Activated T-cell treated with anti-CD3 and anti-CD28 coated beads for 48 hours (primary cell): ENCODE data around the gene EFCAB9.
"Not testable (repeated sequence)": the region's sequence is repeated elsewhere in the genome, so short reads cannot be mapped to it uniquely, and the experiment has no call there.

ENCODE experiments used
- DNase-seq: peaks from one replicate; pipeline ENCODE4 v3.0.0-alpha.2; 2020; ENCODE audit warnings: low read depth

Gene EFCAB9

DNA sequence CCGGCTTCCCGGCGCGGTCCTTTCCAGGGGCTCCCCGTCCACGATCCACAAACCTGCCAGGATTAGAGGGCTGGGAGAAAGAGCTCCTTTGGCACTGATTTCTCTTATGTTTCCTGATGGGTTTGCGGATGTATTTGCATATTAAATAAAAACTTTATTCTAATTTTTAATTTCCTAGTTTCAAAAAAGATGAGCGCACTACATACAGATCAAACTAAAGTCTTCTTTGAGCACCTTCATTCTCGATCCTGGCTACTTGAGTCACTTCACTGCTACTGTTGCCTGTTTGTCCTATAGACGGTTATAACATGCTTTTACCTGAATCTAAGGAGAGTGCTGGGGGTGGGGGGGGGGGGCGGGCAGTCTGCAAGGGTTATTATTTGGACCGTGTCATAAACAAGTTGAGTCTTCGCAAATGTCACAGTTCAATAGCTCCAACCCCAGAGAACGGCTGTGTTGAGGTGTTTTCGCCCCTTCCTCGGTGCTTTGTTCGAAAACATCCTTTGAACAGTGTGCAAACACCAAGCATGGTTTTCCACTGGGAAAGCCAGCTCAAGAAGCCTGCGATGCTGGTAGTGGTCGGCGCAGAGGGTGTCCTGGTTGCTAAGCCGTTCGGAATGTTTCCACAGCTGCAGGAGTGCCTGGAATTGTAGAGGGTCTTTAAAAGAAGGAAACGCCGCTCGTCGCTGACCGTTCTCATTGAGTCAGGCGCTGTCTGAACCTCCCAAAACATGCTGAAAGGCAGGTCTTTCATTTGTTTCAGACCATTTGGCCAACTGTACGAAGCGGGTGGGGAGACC lies 4.9 kb upstream of the EFCAB9 start:
- DNase-seq: no peak

DNA sequence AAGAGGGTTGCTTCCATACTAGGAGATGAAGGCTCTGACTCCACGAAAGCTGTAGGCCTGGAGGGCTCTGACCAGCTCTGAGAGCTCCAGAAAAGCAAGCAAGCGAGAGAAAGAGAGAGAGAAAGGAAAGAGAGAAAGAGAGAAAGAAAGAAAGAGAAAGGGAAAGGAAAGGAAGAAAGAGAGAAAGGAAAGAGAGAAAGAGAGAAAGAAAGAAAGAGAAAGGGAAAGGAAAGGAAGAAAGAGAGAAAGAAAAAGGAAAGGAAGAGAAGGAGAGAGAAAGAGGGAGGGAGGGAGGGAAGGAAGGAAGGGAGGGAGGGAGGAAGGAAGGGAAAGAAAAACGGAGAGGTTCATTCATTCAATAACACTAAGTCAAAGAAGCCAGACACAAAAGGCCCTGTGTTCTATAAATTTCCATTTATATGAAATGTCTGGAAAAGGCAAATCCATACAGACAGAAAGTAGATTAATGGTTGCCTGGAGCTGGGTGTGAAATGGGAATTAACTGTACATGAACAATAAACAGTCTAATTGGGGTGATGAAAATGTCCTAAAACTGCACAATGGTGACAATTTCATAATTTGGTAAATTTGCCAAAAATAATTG lies 4.2 kb upstream of the EFCAB9 start:
- DNase-seq: no peak

DNA sequence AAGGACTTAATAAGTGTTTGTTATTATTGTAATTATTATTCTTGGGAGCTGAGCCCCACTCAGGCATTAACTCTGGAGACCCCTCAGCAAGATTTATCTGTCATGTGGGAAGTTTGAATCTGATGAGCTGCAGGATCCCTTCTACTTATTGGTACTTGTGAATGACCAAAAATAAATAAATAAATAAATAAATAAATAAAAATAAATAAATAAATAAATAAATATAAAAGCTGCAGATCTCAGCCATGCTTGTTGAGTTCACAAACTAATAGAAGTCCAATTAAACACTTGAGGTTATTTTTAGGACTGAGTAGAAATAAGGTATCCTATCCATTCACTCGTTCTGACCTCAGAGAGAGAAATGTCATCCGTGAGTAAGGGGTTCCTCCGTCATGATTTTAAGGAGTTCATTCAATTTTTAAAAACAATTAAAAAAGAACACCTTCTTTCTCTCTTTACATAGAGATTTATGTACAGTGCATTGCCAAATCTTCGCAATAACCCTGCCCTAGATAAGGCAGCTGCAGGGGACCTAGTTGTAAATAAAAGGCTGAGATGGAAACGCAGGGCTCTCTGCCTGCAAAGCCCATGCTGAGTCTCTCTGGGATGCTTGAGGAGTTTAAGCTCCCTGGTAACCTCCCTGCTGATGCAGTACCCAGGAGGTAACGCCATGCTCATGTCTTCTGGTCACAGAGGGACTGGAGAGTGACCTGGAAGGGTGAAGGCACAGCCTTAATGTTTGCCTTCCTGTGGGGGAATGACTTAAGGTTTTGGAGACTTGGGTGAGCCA lies 1.2 kb downstream of the EFCAB9 start:
- DNase-seq: no peak

DNA sequence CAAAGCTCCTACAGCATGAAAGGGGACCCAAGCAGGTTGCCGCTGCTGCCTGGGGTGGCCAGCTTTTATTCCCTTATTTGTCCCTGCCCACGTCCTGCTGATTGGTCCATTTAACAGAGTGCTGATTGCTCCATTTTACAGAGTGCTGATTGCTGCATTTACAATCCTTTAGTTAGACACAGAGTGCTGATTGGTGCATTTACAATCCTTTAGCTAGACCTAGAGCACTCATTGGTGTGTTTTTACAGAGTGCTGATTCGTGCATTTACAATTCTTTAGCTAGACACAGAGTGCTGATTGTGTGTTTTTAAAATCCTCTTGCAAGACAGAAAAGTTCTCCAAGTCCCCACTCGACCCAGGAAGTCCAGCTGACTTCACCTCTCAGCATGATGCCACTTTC lies 3.8 kb downstream of the EFCAB9 start:
- DNase-seq: not testable (repeated sequence)

DNA sequence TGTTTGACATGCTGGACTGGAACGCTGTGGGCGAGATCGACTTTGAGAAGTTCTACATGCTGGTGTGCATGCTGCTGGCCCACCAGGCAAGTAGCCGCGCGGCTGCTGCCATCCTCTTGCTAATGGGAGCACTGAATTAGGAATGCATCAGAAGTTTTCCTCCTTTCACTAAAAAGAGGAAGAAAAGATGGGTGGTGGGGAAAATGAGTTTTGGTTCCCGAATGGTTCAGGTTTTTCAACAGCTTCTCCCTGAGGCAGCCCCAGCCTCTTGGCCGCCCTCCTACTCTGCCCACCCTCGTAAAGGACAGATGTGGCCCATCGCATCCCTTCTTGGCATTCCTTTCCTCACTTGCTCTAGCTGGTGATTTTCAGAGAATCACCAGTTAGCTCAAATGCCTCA lies 5.5 kb downstream of the EFCAB9 start:
- DNase-seq: no peak

- no peak for DNase-seq
Measured at GRCh38 chr5:172200476-172200875, 6.5 kb downstream of the EFCAB9 start.

GRCh38 chr5:172205984-172206383 lies 12.0 kb downstream of the EFCAB9 start:
- not testable (repeated sequence) for DNase-seq

DNA sequence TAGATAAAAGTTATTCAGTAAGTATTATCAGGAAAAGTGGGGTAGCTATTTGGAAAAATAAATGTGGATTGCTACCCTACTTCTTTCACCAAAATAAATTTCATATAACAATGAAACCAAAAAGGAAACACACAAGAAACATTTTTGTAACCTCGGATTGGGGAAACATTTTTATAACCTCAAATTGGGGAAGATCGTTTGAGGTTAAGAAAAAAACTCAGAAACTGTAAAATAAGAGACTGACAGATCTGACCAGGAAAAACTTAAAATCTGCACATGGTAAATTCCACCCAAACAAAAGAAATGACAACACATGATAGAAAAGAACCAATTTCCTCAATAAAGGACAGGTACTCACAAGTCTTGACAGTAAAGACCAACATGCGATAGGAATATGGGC lies 13.5 kb downstream of the EFCAB9 start:
- DNase-seq: no peak

GRCh38 chr5:172209714-172210113 lies 15.7 kb downstream of the EFCAB9 start:
- DNase-seq: no peak

DNA sequence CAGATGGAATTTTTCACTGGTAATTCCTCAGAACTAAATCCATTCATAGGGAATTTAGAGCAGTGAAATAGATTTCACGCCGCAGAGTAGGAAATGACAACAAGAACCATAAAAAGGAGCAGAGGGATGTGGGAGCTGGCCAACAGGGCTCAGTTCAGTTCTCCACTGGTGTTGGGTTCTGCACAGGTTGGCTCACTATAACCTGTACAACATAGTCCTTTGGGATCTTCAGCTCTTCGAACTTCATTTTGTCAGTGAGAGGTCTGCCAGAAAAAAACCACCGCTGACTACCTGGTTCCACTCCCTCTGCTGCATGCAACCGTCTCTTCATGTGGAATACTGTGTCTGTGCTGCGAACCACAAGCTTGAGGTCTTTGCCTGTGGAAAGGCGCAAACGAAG lies 17.7 kb downstream of the EFCAB9 start:
- DNase-seq: no peak

- no peak for DNase-seq
Measured at GRCh38 chr5:172213126-172213525, 19.2 kb downstream of the EFCAB9 start.

GRCh38 chr5:172216345-172216744 lies 22.4 kb downstream of the EFCAB9 start:
- DNase-seq: no peak

GRCh38 chr5:172219296-172219695 lies 25.3 kb downstream of the EFCAB9 start:
- DNase-seq: no peak

GRCh38 chr5:172223901-172224873 lies 30.2 kb downstream of the EFCAB9 start:
- DNase-seq: peak; percentile 61

GRCh38 chr5:172224996-172225395 lies 31.0 kb downstream of the EFCAB9 start:
- no peak for DNase-seq

DNA sequence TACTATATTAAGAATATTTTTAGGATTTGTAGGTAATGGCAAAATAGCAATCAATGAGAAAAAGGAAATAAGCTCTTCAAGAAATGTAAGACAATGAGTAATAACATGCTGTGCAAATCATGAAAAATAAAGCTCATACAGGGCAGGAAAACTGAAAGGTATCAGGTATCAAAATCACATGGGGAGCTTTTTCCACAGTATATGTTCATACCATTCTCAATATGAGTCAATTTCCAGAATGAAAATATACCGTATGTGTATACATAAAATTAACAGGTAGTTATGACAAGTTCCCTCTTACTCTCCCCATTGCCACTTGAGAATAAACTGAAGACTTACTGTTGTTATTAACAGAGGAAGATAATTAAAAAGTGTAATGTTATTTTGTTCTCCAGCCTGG lies 35.9 kb downstream of the EFCAB9 start:
- DNase-seq: no peak

DNA sequence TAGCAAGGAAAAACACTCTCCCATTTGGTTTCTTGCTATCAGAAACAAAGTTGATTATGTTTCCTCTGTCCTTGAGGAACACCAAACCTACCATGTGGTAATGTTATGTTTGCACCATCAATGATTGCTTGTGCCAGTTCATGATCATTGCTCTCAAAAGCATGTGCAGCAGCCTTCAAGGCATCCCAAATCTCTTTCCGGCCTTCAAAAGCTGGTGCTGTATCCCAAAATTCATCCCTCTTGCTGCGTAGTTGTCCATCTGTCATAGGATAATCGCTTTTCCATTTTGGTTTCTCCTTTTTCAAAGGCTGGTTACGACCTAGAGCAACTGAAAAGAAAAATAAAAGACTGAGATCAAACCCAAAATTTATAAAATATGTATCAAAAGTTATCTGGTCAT lies 40.1 kb downstream of the EFCAB9 start:
- no peak for DNase-seq

DNA sequence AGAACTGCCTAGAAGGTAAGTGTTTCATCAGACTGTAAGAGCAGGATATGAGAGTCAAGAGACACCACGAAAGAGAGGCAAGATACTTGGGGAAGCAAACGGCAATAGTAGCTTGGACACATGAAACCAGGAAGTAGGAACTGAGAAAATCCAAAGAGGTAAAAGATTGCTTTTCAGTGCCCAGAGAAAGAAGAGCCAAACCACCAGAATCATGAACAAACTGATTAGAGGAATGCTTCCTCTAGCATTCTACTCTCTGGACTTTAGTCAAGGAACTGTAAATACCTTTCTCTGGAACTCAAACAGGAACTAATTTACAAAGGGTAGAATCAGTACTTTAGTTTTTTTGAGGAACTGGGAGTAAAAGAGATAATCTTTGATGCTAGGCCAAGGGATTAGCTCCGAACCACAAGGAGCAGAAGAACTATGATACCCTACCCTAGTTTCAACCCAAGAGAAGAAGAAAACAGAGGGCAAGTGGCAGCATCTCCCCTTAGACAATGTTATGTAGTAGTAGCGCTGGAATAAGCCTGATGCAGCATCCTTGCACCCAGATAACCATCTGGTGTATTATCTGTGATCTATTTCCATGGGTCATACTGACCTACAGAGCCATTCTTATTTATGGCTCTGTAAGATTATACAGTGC lies 41.3 kb downstream of the EFCAB9 start:
- DNase-seq: no peak

DNA sequence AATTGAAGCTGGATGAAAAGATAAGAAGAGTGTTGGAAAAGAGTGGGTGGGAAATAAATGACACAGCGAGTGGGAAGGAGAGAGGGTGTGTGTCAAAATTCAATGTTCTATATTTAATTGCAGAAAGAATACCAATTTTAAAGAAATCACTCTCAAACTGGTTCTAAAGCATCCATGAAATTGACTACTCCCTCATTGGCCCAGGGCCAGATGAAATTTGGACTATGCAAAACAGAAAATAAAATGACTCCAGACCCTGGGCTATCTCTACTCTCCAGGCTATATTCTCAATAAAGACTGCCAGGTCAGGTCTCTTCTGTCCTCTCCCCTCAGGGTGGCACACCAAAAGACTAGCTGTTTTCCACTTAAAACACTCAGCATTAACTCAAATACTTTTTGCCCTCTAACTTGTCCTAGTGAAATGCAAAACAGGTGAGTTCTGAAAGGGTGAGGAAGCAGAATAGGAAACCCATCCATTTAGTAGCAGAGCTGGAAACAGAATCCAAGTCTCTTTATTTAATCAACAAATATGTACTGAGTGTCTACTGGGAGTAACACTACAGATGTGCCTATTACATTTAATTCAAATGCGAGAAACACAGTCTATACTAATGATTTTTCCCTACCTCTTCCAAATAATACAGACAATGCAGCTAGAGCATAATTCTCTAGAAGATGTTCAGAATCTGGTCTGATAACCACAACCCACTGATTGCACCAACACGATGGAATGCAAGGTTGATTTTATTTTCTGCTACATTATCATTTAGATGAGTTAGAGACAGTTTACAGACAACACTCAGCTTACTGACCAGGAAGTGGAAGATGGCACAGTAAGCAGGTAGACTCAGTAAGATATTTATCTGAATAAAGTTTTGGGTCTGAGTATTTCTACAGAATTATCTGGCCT lies 42.1 kb downstream of the EFCAB9 start:
- no peak for DNase-seq

DNA sequence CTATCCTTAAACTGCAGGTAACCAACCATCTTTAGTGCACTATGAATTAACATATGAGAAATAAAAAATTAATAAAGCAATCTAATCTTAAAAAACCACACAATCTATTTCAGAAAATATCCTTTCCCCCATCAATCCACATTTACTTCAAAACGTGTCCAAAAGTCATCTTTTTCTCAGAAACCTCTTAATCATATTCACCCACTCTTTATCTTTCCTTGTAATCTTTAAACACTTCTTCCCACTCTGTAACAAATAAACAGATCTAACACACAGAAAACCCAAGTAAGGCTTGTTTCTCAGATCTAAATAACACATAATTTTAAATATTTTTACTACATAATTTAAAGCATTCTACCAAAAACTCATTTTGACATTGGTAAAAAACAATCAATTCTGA lies 44.4 kb downstream of the EFCAB9 start:
- DNase-seq: no peak
